Omental fat pad (tissue), 4 donors: Measurements from ENCODE around the gene MAST4. TPM values are rescaled to one million over a fixed set of nuclear protein-coding genes. Genes with fewer than 3 reads are reported as not detected.
"Not testable (repeated sequence)": the region's sequence is repeated elsewhere in the genome, so short reads cannot be mapped to it uniquely, and the experiment has no call there.

ENCODE experiments used
- ATAC-seq: fragments of 150-250 bp; one replicate; pipeline ENCODE4 v1.9.1; 2016; ENCODE audit warnings: mild to moderate bottlenecking, moderate library complexity; ENCODE audit not compliant: low FRiP score
- DNase-seq: peaks from one replicate; pipeline ENCODE4 v3.0.0-alpha.2; 2019; ENCODE audit warnings: low spot score
- CTCF ChIP-seq, 3 donors: fragments of 450-650 bp; IDR thresholded peaks; one replicate each; pipeline ENCODE4 v1.5.1; 2016 to 2017; ENCODE audit warnings: antibody characterized with exemption in 3 of 3, mild to moderate bottlenecking in 3 of 3, moderate library complexity in 2 of 3
- total RNA-seq, 4 donors: library from RNA; depleted of rRNA; stranded (reverse); fragments of >200 nt; gene quantifications; one replicate each; pipeline ENCODE4 v1.1.0, GENCODE V29; 2016

The MAST4 gene
- total RNA-seq, 4 donors from 2014 or later: 52.2 to 76.8 (median 57.3) TPM

DNA sequence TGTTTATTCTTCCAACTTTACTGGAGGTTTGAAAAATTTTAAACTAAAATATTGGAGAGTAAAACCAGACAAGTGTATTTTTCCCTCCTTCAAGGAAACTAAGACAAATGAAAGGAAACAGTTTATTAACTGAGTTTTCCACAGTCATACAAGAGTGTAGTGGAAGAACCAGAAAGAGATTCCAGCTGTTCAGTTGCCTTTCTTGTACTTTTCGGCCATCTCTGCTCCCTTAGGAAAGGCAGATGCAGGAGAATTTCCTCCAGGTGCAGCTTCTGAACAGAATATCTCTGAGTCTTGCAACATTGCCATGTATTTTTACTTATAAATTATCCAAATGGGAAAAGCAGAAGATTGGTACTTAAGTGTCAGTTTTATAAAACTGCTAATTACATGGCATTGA lies 217.1 kb downstream of the MAST4 start:
- no peak for TF ChIP-seq CTCF (IDR thresholded peaks at IDR 0.05)
- DNase-seq (no peak), ATAC-seq (no peak)

GRCh38 chr5:66814146-66814991 lies 218.2 kb downstream of the MAST4 start:
- peak in 1 of 3 donors; percentile 7 for TF ChIP-seq CTCF (IDR thresholded peaks at IDR 0.05)
- peak; percentile 51 for ATAC-seq
- DNase-seq: no peak

- DNase-seq: no peak
- no peak for TF ChIP-seq CTCF (IDR thresholded peaks at IDR 0.05)
Observed at GRCh38 chr5:66818304-66818934, 222.2 kb downstream of the MAST4 start.

GRCh38 chr5:66818935-66819328 lies 222.7 kb downstream of the MAST4 start:
- DNase-seq (no peak), ATAC-seq (no peak)
- no peak for TF ChIP-seq CTCF (IDR thresholded peaks at IDR 0.05)

More at GRCh38 chr5:66818304-66818934, 222.2 kb downstream of the MAST4 start:
- no peak for ATAC-seq

DNA sequence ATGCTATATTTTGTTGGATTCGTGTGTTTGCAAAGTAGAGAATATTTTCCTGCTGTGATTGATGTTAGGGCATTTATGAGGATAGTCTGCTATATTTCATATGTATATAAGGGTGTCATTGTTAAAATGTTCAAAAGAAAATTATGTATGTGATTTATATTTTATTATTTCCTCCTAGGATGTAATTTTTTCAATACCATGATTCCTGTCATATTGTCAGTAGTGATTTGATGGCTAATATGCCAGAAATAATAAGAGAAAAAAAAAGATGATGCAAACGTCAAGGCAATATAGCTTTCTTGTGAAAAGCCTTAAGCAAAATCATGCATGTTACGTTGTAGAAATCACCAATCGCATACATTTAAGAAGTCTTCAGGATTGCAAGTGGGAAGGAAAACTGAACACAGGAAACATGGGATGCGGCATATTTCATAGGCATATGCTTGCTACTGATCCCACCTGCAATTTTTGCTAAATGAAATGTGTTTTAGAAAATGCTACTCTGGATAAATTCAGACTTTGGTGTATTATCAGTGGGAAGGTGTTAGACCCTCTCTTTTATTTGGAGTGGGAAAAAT lies 224.5 kb downstream of the MAST4 start:
- ATAC-seq (no peak), DNase-seq (no peak)
- no peak for TF ChIP-seq CTCF (IDR thresholded peaks at IDR 0.05)

DNA sequence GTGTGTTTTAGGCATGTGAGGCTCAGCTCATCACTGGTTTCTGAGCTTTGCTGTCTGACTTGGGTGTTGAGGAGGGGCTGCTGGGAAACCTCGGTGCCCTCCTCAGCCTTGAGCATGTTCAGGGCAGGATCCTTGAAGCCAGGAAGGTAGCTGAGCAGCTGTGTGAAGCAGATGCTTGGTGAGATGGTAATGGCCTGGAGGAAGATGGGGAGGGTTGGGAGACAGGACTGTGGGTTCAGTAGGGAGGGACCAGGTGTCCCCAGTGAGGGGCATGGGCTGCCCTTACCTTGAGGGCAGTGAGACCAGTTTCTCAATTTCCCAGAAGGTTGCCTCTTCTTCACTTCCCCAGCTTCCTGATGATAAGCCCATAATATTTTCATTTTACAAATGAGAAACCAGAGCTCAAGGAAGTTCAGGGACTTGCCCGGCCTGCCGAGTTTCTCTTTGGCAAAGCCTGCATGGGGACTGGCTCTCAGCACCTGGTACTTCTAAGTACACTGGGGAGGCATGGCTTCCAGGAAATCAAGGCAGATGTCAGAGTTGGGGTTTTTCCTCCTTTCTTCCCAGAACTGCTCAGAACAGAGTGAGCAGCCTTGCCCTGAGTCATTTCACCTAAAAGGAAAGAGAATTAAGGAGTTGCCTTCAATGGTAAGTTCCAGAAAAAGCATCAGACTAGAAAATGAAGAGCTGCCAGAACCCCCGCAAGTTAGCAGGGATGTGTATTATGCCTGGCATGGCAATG lies 225.7 kb downstream of the MAST4 start:
- ATAC-seq (peak; percentile 95), DNase-seq (no peak)
- TF ChIP-seq CTCF (IDR thresholded peaks at IDR 0.05): no peak

DNA sequence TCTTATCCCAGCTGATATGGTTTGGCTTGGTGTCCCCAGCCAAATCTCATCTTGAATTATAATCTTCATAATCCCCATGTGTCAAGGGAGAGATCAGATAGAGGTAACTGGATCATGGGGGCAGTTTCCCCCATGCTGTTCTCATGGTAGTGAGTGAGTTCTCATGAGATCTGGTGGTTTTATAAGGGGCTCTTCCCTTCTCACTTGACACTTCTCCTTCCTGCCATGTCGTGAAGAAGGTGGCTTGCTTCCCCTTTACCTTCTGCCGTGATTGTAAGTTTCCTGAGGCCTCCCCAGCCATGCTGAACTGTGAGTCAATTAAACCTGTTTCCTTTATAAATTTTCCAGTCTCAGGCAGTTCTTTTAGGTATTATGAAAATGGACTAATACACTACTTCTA lies 226.7 kb downstream of the MAST4 start:
- not testable (repeated sequence) for ATAC-seq, DNase-seq
